Liver (tissue), 9 donors: ENCODE results near the gene ADTRP. TPM values are rescaled to one million over a fixed set of nuclear protein-coding genes. Genes with fewer than 3 reads are reported as not detected.

Experiments used
- DNase-seq: peaks from one replicate; pipeline ENCODE4 v3.0.0-alpha.2; 2017; ENCODE audit warnings: low spot score
- H3K27ac ChIP-seq, 2 donors: one replicate each; pipeline ENCODE4 v1.7.0; 2013; ENCODE audit warnings: inconsistent platforms in 2 of 2, low read length in 2 of 2, control low read depth in 1 of 2, low read depth in 1 of 2, mild to moderate bottlenecking in 1 of 2
- H3K27me3 ChIP-seq, 4 donors: one replicate each; pipeline versions ENCODE4 v1.6.1 to v1.7.0; 2013; ENCODE audit warnings: low read length in 3 of 4, inconsistent platforms in 1 of 4, mild to moderate bottlenecking in 1 of 4, moderate library complexity in 1 of 4; ENCODE audit not compliant: control insufficient read depth in 4 of 4, insufficient read depth in 4 of 4
- H3K36me3 ChIP-seq, 4 donors: one replicate each; pipeline versions ENCODE4 v1.6.1 to v1.7.0; 2013; ENCODE audit warnings: low read length in 3 of 4, mild to moderate bottlenecking in 3 of 4, low read depth in 1 of 4, moderate library complexity in 1 of 4; ENCODE audit not compliant: control insufficient read depth in 4 of 4, insufficient read depth in 3 of 4
- H3K4me1 ChIP-seq, 4 donors: one replicate each; pipeline versions ENCODE4 v1.6.1 to v1.7.0; 2013; ENCODE audit warnings: low read length in 3 of 4, mild to moderate bottlenecking in 3 of 4, moderate library complexity in 1 of 4; ENCODE audit not compliant: control insufficient read depth in 4 of 4, insufficient read depth in 4 of 4
- H3K4me3 ChIP-seq, 3 donors: one replicate each; pipeline versions ENCODE4 v1.6.1 to v1.7.0; 2013; ENCODE audit warnings: low read length in 3 of 3, control low read depth in 1 of 3, low read depth in 1 of 3, mild to moderate bottlenecking in 1 of 3
- H3K9ac ChIP-seq, 2 donors: one replicate each; pipeline ENCODE4 v1.7.0; 2013; ENCODE audit warnings: low read length in 2 of 2, mild to moderate bottlenecking in 2 of 2, moderate library complexity in 2 of 2, control low read depth in 1 of 2, low read depth in 1 of 2
- H3K9me3 ChIP-seq, 4 donors: one replicate each; pipeline versions ENCODE4 v1.6.1 to v1.7.0; 2013; ENCODE audit warnings: low read length in 3 of 4; ENCODE audit not compliant: control insufficient read depth in 4 of 4
- CTCF ChIP-seq: fragments of 150-350 bp; IDR thresholded peaks from 2 replicates; pipeline ENCODE4 v1.5.1; 2017; ENCODE audit warnings: improper control_type of control experiment, low read depth, low read length; ENCODE audit not compliant: missing input control
- EGR1 ChIP-seq, 2 donors: IDR thresholded peaks; 2 replicates each; pipeline ENCODE4 v1.6.1; 2016 to 2018; ENCODE audit warnings: antibody characterized with exemption in 2 of 2, low read depth in 2 of 2
- FOXA1 ChIP-seq: IDR thresholded peaks from 2 replicates; pipeline ENCODE4 v1.6.1; 2016; ENCODE audit warnings: antibody characterized with exemption
- FOXA2 ChIP-seq: IDR thresholded peaks from 2 replicates; pipeline ENCODE4 v1.6.1; 2016; ENCODE audit warnings: antibody characterized with exemption
- GABPA ChIP-seq, 2 donors: IDR thresholded peaks in 1 of 2; conservative IDR thresholded peaks in 1 of 2; 2 replicates each; pipeline ENCODE4 v1.6.1; 2016; ENCODE audit warnings: antibody characterized with exemption in 2 of 2, mild to moderate bottlenecking in 1 of 2, moderate library complexity in 1 of 2
- JUND ChIP-seq, 2 donors: IDR thresholded peaks; 2 replicates each; pipeline ENCODE4 v1.6.1; 2016; ENCODE audit warnings: antibody characterized with exemption in 2 of 2
- NR2F2 ChIP-seq: IDR thresholded peaks from 2 replicates; pipeline ENCODE4 v1.6.1; 2016; ENCODE audit warnings: antibody characterized with exemption
- REST ChIP-seq: IDR thresholded peaks from 2 replicates; pipeline ENCODE4 v1.6.1; 2016; ENCODE audit warnings: antibody characterized with exemption, mild to moderate bottlenecking
- RXRA ChIP-seq, 2 donors: IDR thresholded peaks; 2 replicates each; pipeline ENCODE4 v1.6.1; 2017 to 2018; ENCODE audit warnings: antibody characterized with exemption in 2 of 2, mild to moderate bottlenecking in 1 of 2
- SP1 ChIP-seq: IDR thresholded peaks from 2 replicates; pipeline ENCODE4 v1.6.1; 2018; ENCODE audit warnings: antibody characterized with exemption, mild to moderate bottlenecking
- TAF1 ChIP-seq: conservative IDR thresholded peaks from 2 replicates; pipeline ENCODE4 v1.6.1; 2016; ENCODE audit warnings: antibody characterized with exemption, mild to moderate bottlenecking
- WGBS: extraction: QIAGEN DNeasy Blood & Tissue Kit; methylation state at CpG from one replicate; pipeline ENCODE4 v1.1.7; 2013; 5-methylcytosine and 5-hydroxymethylcytosine counted together
- polyA plus RNA-seq, 2 donors: library from polyadenylated mRNA; stranded (reverse) in 1 of 2; unstranded in 1 of 2; fragments of 200-250 nt in 1 of 2; fragments of >200 nt in 1 of 2; fragmentation: Nextera tagmentation in 1 of 2; extraction: Ambion mirVana in 1 of 2; gene quantifications; one replicate each; pipeline versions ENCODE4 v1.2.1 to v1.2.3, GENCODE V29; 2013 to 2015
- total RNA-seq, 2 donors: library from RNA; depleted of rRNA; stranded (reverse); fragments of >200 nt; gene quantifications; one replicate each; pipeline ENCODE4 v1.2.3, GENCODE V29; 2014
- TF ChIP-seq, protein P1 (sequence below): IDR thresholded peaks from 2 replicates; pipeline ENCODE4 v1.6.1; 2016; ENCODE audit warnings: antibody characterized with exemption
- TF ChIP-seq, protein P2 (sequence below): IDR thresholded peaks from 2 replicates; pipeline ENCODE4 v1.6.1; 2016; ENCODE audit warnings: antibody characterized with exemption
- donor health status: healthy.
- donor health status: healthy.
- donor health status: healthy.
- donor health status: healthy.
- donor health status: healthy.

ADTRP gene
- total and polyA plus RNA-seq, 4 donors = 0.21 to 2.0 (median 0.50) TPM; not detected in 1

DNA sequence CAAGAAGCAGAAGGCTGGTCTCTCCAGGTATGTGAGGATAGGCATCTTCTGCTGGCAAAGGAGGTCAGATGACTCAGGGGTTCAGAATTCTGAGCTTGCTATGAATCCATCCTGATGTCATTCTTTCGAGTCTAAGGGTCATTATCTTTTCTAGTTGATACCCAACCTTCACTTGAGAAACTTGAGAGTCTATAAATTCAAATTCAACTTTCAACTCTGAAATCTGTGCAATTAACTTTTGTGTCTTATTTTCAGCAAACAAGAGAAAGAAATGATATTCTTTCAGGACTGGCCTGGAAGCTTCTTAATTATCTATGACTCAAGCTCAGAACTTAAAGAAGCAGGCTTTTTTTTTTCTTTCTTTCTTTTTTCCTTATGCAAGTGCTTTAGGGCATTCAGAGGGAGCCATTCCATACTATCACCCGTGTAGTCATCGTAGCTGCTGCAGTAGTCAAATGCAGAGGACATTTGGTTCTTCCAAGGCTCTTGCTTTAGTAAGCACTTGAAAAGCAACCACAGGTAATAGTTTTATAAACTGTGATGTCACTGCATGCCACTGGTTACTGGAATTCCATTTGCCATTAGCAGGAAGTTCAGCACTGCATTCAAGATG lies 93.0 kb downstream of the ADTRP start:
- Histone ChIP-seq H3K4me1 (peaks cover 0 to 1% (median 0%) of the 10 kb centered on the region in 4 donors), H3K4me3 (no peak overlapping the region), H3K9ac (no peak overlapping the region), H3K9me3 (peaks cover 0 to 2% (median 0%) of the 10 kb centered on the region in 4 donors), H3K36me3 (no peaks in the 10 kb centered on the region), H3K27ac (no peak overlapping the region), H3K27me3 (no peaks in the 10 kb centered on the region)
- TF ChIP-seq, protein P1, sequence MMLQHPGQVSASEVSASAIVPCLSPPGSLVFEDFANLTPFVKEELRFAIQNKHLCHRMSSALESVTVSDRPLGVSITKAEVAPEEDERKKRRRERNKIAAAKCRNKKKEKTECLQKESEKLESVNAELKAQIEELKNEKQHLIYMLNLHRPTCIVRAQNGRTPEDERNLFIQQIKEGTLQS = no peak
- no peak for TF ChIP-seq FOXA2
- TF ChIP-seq FOXA1 = no peak
- TF ChIP-seq SP1 = no peak
- TF ChIP-seq GABPA (IDR thresholded peaks at IDR 0.05 in 1 of 2, conservative IDR thresholded peaks at IDR 0.05 in 1 of 2) = no peak
- TF ChIP-seq CTCF = no peak
- TF ChIP-seq, protein P2, sequence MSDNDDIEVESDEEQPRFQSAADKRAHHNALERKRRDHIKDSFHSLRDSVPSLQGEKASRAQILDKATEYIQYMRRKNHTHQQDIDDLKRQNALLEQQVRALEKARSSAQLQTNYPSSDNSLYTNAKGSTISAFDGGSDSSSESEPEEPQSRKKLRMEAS = no peak
- TF ChIP-seq EGR1 (IDR thresholded peaks at IDR 0.05; ENCODE audit: low read depth in 2 of 2) = no peak
- TF ChIP-seq REST = no peak
- TF ChIP-seq JUND (IDR thresholded peaks at IDR 0.05) = no peak
- no peak for TF ChIP-seq NR2F2
- no peak for DNase-seq
- 82% methylated on average over 3 of the region's 3 CpGs for WGBS

DNA sequence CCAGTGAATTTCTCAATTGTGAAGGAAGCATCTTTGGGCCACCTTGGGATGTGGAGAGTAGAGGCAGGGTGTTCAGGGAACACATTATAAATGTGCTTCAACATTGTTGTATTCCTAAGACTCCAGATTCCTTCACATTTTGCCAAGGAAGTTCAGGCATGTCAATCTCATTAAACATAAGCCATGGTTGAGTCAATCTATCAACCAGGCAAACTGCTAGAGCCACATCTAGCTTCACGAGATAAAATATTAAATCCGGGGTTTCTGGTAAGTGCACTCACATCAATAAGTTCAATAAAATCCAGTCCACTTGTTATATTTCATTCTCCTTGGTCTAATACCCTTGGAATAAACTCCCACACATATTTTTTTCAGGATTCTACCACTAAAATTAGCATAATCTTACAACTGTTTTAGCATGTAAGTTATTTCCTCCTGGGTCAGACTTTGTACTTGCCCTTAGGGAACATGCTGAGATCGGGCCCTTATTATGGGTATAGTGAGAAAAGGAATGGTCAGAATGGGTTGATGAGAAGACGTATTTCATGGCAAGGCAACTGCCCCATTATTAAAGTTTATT lies 93.6 kb downstream of the ADTRP start:
- no peak overlapping the region for H3K27ac ChIP-seq
- no peak overlapping the region for H3K4me3 ChIP-seq
- H3K27me3 ChIP-seq = no peaks in the 10 kb centered on the region
- H3K36me3 ChIP-seq = no peaks in the 10 kb centered on the region
- no peak overlapping the region for H3K9ac ChIP-seq
- no peaks in the 10 kb centered on the region for H3K9me3 ChIP-seq
- TF ChIP-seq FOXA2 = no peak
- no peak for TF ChIP-seq RXRA (IDR thresholded peaks at IDR 0.05)
- TF ChIP-seq TAF1 = no peak
- no peak for DNase-seq
- peaks cover 0 to 1% (median 0%) of the 10 kb centered on the region in 4 donors for H3K4me1 ChIP-seq
- 88% methylated on average over 4 of the region's 4 CpGs for WGBS
